HG03571 (cell line): Measurements from ENCODE around the gene NUDT22.

Source experiments
- ATAC-seq: cut with Tn5 transposase; IDR thresholded peaks from one replicate; pipeline ENCODE4 v1.9.1; 2021; ENCODE audit not compliant: unreplicated experiment

NUDT22 gene

DNA sequence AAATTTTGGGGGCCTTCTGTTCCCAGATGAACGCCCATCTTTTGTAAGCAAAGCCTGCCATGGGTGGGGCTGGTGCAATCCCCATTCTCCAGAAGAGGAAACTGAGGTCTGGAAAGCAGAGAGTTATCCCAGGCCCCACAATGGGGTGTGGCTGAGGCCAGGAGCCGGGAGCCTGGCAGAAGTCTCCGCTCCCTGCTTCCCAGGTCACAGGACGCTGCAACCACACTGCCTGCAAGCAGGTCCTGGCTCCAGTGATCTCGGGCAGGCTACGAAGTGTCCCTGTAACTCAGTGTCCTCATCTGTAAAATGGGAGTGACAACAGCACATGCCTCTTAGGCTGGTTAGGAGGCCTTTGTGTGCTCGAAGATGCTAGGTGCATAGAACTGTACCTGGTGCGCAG is 27.0 kb downstream of the NUDT22 start:
- ATAC-seq, result no peak

GRCh38 chr11:64253481-64253880 is 27.4 kb downstream of the NUDT22 start:
- ATAC-seq, result no peak

GRCh38 chr11:64254326-64254725 is 28.3 kb downstream of the NUDT22 start:
- ATAC-seq, result no peak

DNA sequence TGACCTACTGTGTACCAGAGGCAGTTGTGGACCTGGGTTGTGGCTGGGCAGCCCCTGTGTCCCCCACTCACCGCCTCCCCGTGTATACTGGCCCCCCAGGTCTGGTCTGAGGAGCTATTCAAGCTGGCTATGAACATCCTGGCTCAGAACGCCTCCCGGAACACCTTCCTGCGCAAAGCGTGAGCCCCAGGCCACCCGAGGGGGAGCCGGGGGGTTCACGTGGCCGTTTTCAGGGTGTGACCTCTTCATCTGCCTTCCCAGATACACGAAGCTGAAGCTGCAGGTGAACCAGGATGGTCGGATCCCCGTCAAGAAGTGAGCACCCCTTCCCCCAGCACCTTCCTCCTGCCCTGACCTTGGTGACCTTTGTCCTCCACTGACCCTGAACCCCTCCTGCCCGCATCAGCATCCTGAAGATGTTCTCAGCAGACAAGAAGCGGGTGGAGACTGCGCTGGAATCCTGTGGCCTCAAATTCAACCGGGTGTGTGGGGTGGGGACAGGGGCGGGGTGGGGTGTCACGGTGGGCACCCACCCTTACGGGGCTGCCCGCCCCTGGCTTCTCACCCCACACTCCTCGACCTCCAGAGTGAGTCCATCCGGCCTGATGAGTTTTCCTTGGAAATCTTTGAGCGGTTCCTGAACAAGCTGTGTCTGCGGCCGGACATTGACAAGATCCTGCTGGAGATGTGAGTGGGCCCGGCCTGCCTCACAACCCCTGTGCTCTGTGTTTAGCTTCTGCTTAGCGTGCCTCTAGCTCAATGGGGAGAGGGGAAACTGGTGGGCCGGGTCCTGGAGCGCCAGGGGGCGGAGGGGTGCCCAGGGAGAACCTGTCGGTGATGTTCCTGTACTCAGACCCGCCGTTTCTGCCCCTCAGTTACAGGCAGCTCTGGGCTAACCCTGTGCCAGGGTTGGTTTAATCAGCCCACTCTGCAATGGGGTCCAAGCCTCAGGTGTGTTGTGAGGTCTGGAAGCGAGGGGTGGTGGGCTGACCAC is 29.4 kb downstream of the NUDT22 start:
- ATAC-seq, result no peak

DNA sequence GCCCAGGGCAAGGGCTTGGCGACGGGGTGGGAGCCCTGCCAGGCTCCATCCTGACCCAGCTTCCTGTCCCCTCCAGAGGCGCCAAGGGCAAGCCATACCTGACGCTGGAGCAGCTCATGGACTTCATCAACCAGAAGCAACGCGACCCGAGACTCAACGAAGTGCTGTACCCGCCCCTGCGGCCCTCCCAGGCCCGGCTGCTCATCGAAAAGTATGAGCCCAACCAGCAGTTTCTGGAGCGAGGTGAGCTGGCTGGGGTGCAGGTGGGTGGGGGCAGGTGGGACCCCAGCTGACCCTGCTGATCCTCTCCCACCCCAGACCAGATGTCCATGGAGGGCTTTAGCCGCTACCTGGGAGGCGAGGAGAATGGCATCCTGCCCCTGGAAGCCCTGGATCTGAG is 30.2 kb downstream of the NUDT22 start:
- ATAC-seq, result no peak

GRCh38 chr11:64258356-64258755 is 32.3 kb downstream of the NUDT22 start:
- ATAC-seq, result no peak

- ATAC-seq, result no peak
Observed at GRCh38 chr11:64258946-64259532, 33.0 kb downstream of the NUDT22 start.

GRCh38 chr11:64259533-64260067 is 33.5 kb downstream of the NUDT22 start:
- ATAC-seq, result no peak

- no peak for ATAC-seq
Observed at GRCh38 chr11:64260147-64260708, 34.2 kb downstream of the NUDT22 start.

GRCh38 chr11:64261556-64262080 is 35.5 kb downstream of the NUDT22 start:
- no peak for ATAC-seq

GRCh38 chr11:64262271-64263002 is 36.4 kb downstream of the NUDT22 start:
- ATAC-seq, result no peak

- no peak for ATAC-seq
Observed at GRCh38 chr11:64263021-64263946, 37.2 kb downstream of the NUDT22 start.

DNA sequence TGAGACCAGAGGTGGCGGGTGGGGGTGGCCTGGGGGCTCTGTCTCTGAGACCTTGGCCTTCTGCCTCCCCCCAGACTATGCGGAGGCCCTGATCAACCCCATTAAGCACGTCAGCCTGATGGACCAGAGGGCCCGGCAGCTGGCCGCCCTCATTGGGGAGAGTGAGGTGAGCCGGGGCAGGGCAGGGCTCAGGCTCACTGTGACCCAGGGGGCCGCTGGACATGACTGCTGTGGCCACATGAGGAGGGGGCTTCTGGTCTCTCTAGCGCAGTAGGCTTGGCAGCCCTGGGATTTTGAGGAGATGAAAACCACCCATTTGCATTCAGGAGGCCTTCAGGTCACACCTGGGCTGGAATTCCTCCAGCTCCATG is 37.9 kb downstream of the NUDT22 start:
- ATAC-seq, result no peak

GRCh38 chr11:64264371-64264852 is 38.3 kb downstream of the NUDT22 start:
- ATAC-seq, result no peak

GRCh38 chr11:64265176-64266160 is 39.4 kb downstream of the NUDT22 start:
- ATAC-seq, result no peak

DNA sequence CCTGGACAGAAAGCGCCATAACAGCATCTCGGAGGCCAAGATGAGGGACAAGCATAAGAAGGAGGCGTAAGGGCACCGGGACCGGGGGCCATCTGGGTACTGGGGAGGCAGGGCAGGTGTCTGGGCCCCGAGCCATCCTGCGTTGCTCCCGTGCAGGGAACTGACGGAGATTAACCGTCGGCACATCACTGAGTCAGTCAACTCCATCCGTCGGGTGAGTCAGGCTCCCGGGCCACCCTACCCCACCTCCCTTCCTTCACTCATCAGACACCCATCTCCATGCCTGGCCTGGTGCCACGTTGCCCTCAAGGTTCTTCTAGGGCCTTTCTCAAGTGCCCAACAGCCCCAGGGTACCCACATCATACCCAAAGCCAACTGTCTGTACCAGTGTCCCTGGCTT is 40.3 kb downstream of the NUDT22 start:
- no peak for ATAC-seq

DNA sequence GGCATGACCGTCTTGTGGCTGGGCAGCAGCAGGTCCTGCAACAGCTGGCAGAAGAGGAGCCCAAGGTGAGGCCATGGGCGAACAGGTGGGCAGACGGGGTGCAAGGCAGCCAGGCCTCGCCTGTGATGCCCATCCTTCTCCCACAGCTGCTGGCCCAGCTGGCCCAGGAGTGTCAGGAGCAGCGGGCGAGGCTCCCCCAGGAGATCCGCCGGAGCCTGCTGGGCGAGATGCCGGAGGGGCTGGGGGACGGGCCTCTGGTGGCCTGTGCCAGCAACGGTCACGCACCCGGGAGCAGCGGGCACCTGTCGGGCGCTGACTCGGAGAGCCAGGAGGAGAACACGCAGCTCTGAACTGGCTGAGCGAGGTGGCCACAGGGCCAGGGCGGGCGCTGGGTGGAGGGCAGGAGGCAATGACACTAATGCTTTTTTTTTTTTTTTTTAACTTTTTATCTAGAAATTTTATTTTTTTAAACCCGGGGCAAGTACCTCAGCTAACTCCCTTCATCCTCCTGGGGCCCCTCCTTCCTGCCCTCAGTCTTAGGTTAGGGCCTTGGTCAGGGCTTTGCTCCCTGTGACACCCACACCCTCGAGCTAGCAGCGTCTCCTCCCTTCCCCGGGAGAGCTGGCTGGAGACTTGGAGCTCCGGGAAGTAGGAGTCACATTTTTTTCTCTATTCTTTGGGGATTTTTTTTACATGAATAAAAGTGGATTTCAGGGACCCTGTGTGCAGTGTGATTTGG is 41.3 kb downstream of the NUDT22 start:
- ATAC-seq, result no peak
